Spleen (tissue), 11 donors: ENCODE measurements around the gene DCAF15. TPM values are rescaled to one million over a fixed set of nuclear protein-coding genes. Genes with fewer than 3 reads are reported as not detected.

Experiments
- DNase-seq: peaks from one replicate; pipeline ENCODE4 v3.0.0-alpha.2; 2020
- H3K27ac ChIP-seq, 8 donors: fragments of 200-600 bp; sonication (generic) in 7 of 8; 1 replicate in 4 of 8; 2 replicates in 4 of 8; pipeline versions ENCODE4 v1.5.0 to v1.8.0; 2016 to 2021; ENCODE audit warnings: inconsistent platforms in 4 of 8, mild to moderate bottlenecking in 4 of 8, moderate library complexity in 1 of 8
- H3K27me3 ChIP-seq, 7 donors: fragments of 200-600 bp; sonication (generic) in 6 of 7; replicated peaks in 1 of 7; 1 replicate in 4 of 7; 2 replicates in 3 of 7; pipeline versions ENCODE4 v1.5.0 to v1.8.0; 2016 to 2021; ENCODE audit warnings: inconsistent platforms in 3 of 7, mild to moderate bottlenecking in 1 of 7
- H3K36me3 ChIP-seq, 6 donors: fragments of 200-600 bp; sonication (generic) in 5 of 6; 1 replicate in 4 of 6; 2 replicates in 2 of 6; pipeline versions ENCODE4 v1.5.0 to v1.8.0; 2016 to 2021; ENCODE audit warnings: inconsistent platforms in 2 of 6
- H3K4me1 ChIP-seq, 6 donors: fragments of 200-600 bp; sonication (generic) in 5 of 6; 1 replicate in 3 of 6; 2 replicates in 3 of 6; pipeline versions ENCODE4 v1.5.0 to v1.8.0; 2016 to 2021; ENCODE audit warnings: inconsistent platforms in 3 of 6
- H3K4me3 ChIP-seq, 8 donors: fragments of 200-600 bp; sonication (generic) in 7 of 8; 1 replicate in 4 of 8; 2 replicates in 4 of 8; pipeline versions ENCODE4 v1.5.0 to v1.8.0; 2016 to 2021; ENCODE audit warnings: inconsistent platforms in 4 of 8, mild to moderate bottlenecking in 4 of 8, moderate library complexity in 2 of 8
- H3K9me3 ChIP-seq, 8 donors: fragments of 200-600 bp; sonication (generic) in 7 of 8; 1 replicate in 4 of 8; 2 replicates in 4 of 8; pipeline versions ENCODE4 v1.5.0 to v1.8.0; 2016 to 2021; ENCODE audit warnings: inconsistent platforms in 4 of 8
- CTCF ChIP-seq, 11 experiments: fragments of 200-600 bp in 7 of 11; fragments of 450-650 bp in 4 of 11; sonication (generic) in 4 of 11; IDR thresholded peaks in 8 of 11; conservative IDR thresholded peaks in 3 of 11; 1 replicate in 7 of 11; 2 replicates in 4 of 11; pipeline versions ENCODE4 v1.4.0 to v1.8.0; 2016 to 2021; ENCODE audit warnings: antibody characterized with exemption in 11 of 11, inconsistent platforms in 4 of 11, mild to moderate bottlenecking in 1 of 11
- POLR2A ChIP-seq, 3 donors: fragments of 450-650 bp; IDR thresholded peaks; one replicate each; pipeline ENCODE4 v1.5.1; 2017; ENCODE audit warnings: antibody characterized with exemption in 3 of 3, mild to moderate bottlenecking in 1 of 3
- POLR2AphosphoS5 ChIP-seq, 3 donors: sonication (generic); formaldehyde crosslinking; IDR thresholded peaks; one replicate each; pipeline ENCODE4 v1.5.1; 2017; ENCODE audit warnings: antibody characterized with exemption in 3 of 3
- WGBS, 5 donors: extraction: QIAGEN DNeasy Blood & Tissue Kit in 3 of 5; methylation state at CpG; one replicate each; pipeline versions ENCODE4 v1.1.5 to v1.1.7; 2013 to 2018; 5-methylcytosine and 5-hydroxymethylcytosine counted together
- intact Hi-C: fragments of 100-400 bp; cut with DNase I; formaldehyde crosslinking; loops from one replicate; pipeline ENCODE4 v1.15.0; 2023; ENCODE audit warnings: low total_unique reads
- polyA plus RNA-seq, 3 donors: library from polyadenylated mRNA; stranded (reverse); fragments of 200-250 nt; gene quantifications; one replicate each; pipeline ENCODE4 v1.2.1, GENCODE V29; 2013
- total RNA-seq, 7 donors: library from RNA; depleted of rRNA in 3 of 7; stranded (reverse); fragments of >200 nt in 3 of 7; fragmentation: NEBNext Ultra II Directional in 4 of 7; extraction: Animal tissue kit (Norgen Biotek cat#: 25700) in 4 of 7; gene quantifications; one replicate each; pipeline versions ENCODE4 v1.1.0 to v1.2.1, GENCODE V29; 2016 to 2021
- donor health status: healthy with polysubstance abuse.
- donor health status: DM: no; HTN: no; CAD: no; lungs with moderate emphysema.
- donor health status: DM: no; HTN: no; CAD: no.
- donor health status: Bipolar disorder and iron deficiency.
- donor health status: healthy.
- donor health status: DM: no; HTN: no; CAD: no.
- donor health status: DM: yes; HTN: yes; CAD: no.

The DCAF15 gene
- total and polyA plus RNA-seq, 10 donors, result 27.7 to 84.9 (median 46.2) TPM

GRCh38 chr19:13934785-13935109 lies 17.6 kb upstream of the DCAF15 start:
- TF ChIP-seq CTCF (IDR thresholded peaks at IDR 0.05 in 8 of 11, conservative IDR thresholded peaks at IDR 0.05 in 3 of 11) (no peak), POLR2AphosphoS5 (IDR thresholded peaks at IDR 0.05) (no peak), POLR2A (IDR thresholded peaks at IDR 0.05) (no peak)
- Histone ChIP-seq H3K27me3 (peaks cover 0 to 45% (median 13%) of the 10 kb centered on the region in 7 donors), H3K4me3 (no peak overlapping the region), H3K9me3 (no peaks in the 10 kb centered on the region), H3K36me3 (peaks cover 0 to 21% (median 7%) of the 10 kb centered on the region in 6 donors), H3K27ac (no peak overlapping the region), H3K4me1 (peaks cover 0 to 16% (median 4%) of the 10 kb centered on the region in 6 donors)
- intact Hi-C loops, result no loop called here
- WGBS, 5 donors, result 86 to 96% (median 92%) methylated on average over 2 of the region's 2 CpGs
- no peak for DNase-seq

GRCh38 chr19:13935765-13936510 lies 16.4 kb upstream of the DCAF15 start:
- Histone ChIP-seq H3K9me3 (no peaks in the 10 kb centered on the region), H3K27me3 (peaks cover 0 to 45% (median 13%) of the 10 kb centered on the region in 7 donors), H3K36me3 (peaks cover 0 to 10% (median 0%) of the 10 kb centered on the region in 6 donors), H3K27ac (no peak overlapping the region), H3K4me1 (peaks cover 0 to 16% (median 4%) of the 10 kb centered on the region in 6 donors), H3K4me3 (no peak overlapping the region)
- TF ChIP-seq POLR2A (IDR thresholded peaks at IDR 0.05) (no peak), POLR2AphosphoS5 (IDR thresholded peaks at IDR 0.05) (no peak), CTCF (IDR thresholded peaks at IDR 0.05 in 8 of 11, conservative IDR thresholded peaks at IDR 0.05 in 3 of 11) (no peak)
- 74 to 81% (median 78%) methylated on average over 12 to 22 of the region's 22 CpGs for WGBS, 5 donors
- DNase-seq, result no peak
- intact Hi-C loops, result no loop called here

- no peak for DNase-seq
- H3K4me3 ChIP-seq, result peak overlapping the region in 1 of 8 donors; percentile 39
- H3K27me3 ChIP-seq, result peaks cover 0 to 44% (median 13%) of the 10 kb centered on the region in 7 donors
- H3K4me1 ChIP-seq, result peaks cover 0 to 16% (median 4%) of the 10 kb centered on the region in 6 donors
- H3K27ac ChIP-seq, result no peak overlapping the region
- peaks cover 0 to 4% (median 0%) of the 10 kb centered on the region in 8 donors for H3K9me3 ChIP-seq
- intact Hi-C loops, result no loop called here
- 19 to 39% (median 23%) methylated on average over 15 to 29 of the region's 29 CpGs for WGBS, 5 donors
- TF ChIP-seq POLR2AphosphoS5 (IDR thresholded peaks at IDR 0.05) (no peak), CTCF (IDR thresholded peaks at IDR 0.05 in 8 of 11, conservative IDR thresholded peaks at IDR 0.05 in 3 of 11) (no peak), POLR2A (IDR thresholded peaks at IDR 0.05) (no peak)
- no peaks in the 10 kb centered on the region for H3K36me3 ChIP-seq
Observed at GRCh38 chr19:13937479-13938300, 14.6 kb upstream of the DCAF15 start.
